ENCODE data around the gene AFF2. TPM values are rescaled to one million over a fixed set of nuclear protein-coding genes. Genes with fewer than 3 reads are reported as not detected.

AFF2 gene
- total RNA-seq, 1 experiment from 2014 or later, result 0.05 TPM

GRCh38 chrX:148499638-148500422 is 587 bp upstream of the AFF2 start:
- ATAC-seq (no peak), DNase-seq (ENCODE audit: low read depth, low spot score) (no peak)
- RAD21 ChIA-PET (ENCODE audit: low non-redundant PET in 1 of 2, low total read pairs in 2 of 2, uncharacterized antibody in 2 of 2, unreplicated experiment in 2 of 2), result no interaction called here
- Histone ChIP-seq H4K20me1 (ENCODE audit: insufficient read depth) (no peaks in the 10 kb centered on the region), H2AFZ (ENCODE audit: low read depth, low read length, poor library complexity, severe bottlenecking) (no peak overlapping the region), H3K4me1 (ENCODE audit: control insufficient read depth in 1 of 2, insufficient read depth in 2 of 2, low read length in 2 of 2) (no peaks in the 10 kb centered on the region), H3K27me3 (ENCODE audit: insufficient read depth, low read length) (no peaks in the 10 kb centered on the region), H3K9ac (ENCODE audit: low read length) (no peak overlapping the region), H3K79me2 (ENCODE audit: insufficient read depth, low read length) (no peaks in the 10 kb centered on the region), H3K36me3 (ENCODE audit: control insufficient read depth in 1 of 2, insufficient read depth in 2 of 2, low read length in 2 of 2) (no peaks in the 10 kb centered on the region), H3K4me2 (ENCODE audit: low read length) (no peak overlapping the region), H3K27ac (ENCODE audit: low read depth, low read length) (no peak overlapping the region), H3K9me3 (ENCODE audit: control insufficient read depth in 1 of 2, insufficient read depth in 1 of 2, low read depth in 1 of 2, low read length in 2 of 2) (no peaks in the 10 kb centered on the region), H3K4me3 (replicated peaks in 1 of 2; ENCODE audit: low read depth in 1 of 2, low read length in 2 of 2) (no peak overlapping the region), H3K9me2 (ENCODE audit: insufficient read depth) (no peaks in the 10 kb centered on the region)
- POLR2A ChIA-PET, result no interaction called here
- no TSS peak for BruUV-seq (replicated peaks)
- TF ChIP-seq ZFX (IDR thresholded peaks at IDR 0.05), result no peak
- no peak for TF ChIP-seq POLR2AphosphoS5 (IDR thresholded peaks at IDR 0.05; ENCODE audit: low read depth, low read length)
- TF ChIP-seq ELF1 (IDR thresholded peaks at IDR 0.05; ENCODE audit: borderline replicate concordance, low read depth), result no peak
- no peak for TF ChIP-seq CTCF (IDR thresholded peaks at IDR 0.05 in 2 of 3, conservative IDR thresholded peaks at IDR 0.05 in 1 of 3; ENCODE audit: borderline replicate concordance in 1 of 3, insufficient read depth in 1 of 3, low read depth in 2 of 3, low read length in 2 of 3)
- TF ChIP-seq FOSL1 (IDR thresholded peaks at IDR 0.05; ENCODE audit: low read depth), result no peak
- TF ChIP-seq EGR1 (IDR thresholded peaks at IDR 0.05; ENCODE audit: low read depth), result no peak
- no peak for TF ChIP-seq TCF7L2 (IDR thresholded peaks at IDR 0.05; ENCODE audit: borderline replicate concordance, extremely low read depth, insufficient read depth, insufficient read length)
- TF ChIP-seq ZNF274 (IDR thresholded peaks at IDR 0.05; ENCODE audit: low read depth, low read length), result no peak
- intact Hi-C loops (cut with micrococcal nuclease), result no loop called here
- CTCF ChIA-PET, result no interaction called here

All from HCT116 (cell line).